DMS 273 treated with DMSO at 0.1 percent for 48 hours (cell line): ENCODE measurements around the gene CFAP100.

ENCODE experiments used
- DNase-seq: peaks from one replicate; lab custom pipeline; 2025; lab: John Stamatoyannopoulos, UW

CFAP100 gene

DNA sequence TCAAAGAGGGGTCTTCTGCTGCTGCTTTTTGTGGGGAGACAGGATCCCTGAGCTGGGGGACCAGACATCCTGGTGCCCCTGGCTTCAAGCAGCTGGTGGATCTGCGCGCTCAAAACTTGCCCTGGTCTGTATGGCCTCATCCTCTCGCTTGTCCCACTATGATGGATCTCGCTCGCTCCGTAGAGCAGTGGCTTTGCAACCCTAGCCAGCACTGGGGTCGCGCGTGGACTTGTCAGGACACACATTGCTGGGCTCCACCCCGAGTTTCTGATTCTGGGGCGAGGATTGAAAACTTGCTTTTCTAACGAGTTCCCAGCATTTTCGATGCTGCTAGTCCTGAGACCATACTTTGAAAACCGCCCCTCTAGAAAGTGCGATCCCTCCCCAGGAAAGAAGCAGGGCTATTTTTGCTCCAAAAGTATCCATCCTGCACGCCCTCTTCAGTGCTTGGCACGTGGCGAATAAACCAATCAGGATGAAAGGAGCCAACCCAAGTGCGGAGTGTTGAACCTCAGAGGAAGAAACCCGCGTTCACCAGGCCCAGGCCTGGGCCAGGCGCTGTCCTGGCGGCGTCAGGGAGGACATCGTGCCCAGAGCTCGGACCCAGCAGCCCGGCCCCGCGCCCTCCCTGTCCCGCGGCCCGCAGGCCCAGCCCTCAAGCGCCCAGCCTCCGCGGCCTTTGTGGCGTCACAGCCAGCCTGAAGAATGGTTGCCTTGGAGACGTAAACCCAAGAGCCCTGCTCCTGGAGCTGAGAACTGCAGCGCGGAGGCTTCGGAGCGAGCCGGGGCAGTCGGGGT is at the start of gene CFAP100:
Gene CFAP100 (plus strand): TSS at position 731 of the 798 bp plus-strand sequence. CDS start 1,092 bp downstream, outside the sequence.
- DNase-seq = no peak

DNA sequence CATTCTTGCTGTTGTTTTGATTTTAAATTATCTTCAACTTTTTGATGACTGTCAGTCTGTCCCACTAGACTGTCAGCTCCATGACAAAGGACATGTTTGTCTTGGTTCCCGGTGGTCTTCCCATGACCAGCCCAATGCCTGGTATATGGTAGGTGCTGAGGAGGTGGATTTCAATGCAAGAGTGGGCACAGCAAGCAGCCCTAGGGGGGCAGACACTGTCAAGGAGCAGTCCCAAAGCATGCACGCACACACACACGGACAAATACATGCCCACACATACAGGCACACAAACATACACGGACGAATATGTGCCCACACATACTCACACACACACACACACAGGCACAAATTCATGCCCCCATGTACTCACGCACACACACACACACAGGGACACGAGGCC is 49.5 kb upstream of the CFAP100 start:
- no peak for DNase-seq

DNA sequence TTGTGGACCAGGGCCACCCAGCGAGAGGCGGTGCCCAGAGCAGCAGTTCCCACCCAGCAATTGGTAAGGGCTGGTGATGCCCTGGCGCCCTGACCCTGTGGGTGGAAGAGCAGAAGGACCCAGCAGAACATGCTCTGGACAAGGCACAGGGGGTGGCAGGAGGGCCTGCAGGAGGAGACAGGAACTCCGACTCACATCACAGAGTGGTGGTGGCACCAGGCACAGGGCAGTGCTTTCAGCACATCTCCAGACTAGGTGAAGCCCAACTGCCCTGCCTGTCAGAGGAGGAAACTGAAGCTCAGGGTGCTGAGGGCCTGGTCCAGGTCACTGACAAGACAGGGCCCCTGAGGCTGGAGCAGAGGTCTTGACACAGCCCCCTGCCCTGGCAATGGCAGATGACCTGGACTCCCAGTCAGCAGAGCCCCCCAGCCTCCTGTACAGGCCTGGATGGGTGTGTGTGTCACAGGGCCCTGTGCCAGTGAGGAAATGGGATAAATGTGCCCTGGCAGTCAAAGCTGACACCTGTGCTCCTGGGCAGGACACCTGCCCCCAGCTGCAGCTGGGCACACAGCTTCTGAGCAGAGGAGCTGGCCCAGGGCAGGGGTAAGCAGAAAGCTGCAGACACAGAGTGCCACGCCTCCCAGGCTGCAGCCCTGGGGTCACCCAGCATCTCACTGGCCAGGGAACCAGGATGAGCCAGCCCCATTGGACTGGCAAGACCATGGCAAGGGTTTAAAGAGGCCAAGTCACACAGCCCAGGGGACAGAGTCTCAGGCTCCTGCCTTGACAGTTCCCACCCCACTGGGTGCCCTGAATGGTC is 48.9 kb upstream of the CFAP100 start:
- DNase-seq = no peak

- no peak for DNase-seq
Observed at GRCh38 chr3:126346466-126346865, 48.2 kb upstream of the CFAP100 start.

DNA sequence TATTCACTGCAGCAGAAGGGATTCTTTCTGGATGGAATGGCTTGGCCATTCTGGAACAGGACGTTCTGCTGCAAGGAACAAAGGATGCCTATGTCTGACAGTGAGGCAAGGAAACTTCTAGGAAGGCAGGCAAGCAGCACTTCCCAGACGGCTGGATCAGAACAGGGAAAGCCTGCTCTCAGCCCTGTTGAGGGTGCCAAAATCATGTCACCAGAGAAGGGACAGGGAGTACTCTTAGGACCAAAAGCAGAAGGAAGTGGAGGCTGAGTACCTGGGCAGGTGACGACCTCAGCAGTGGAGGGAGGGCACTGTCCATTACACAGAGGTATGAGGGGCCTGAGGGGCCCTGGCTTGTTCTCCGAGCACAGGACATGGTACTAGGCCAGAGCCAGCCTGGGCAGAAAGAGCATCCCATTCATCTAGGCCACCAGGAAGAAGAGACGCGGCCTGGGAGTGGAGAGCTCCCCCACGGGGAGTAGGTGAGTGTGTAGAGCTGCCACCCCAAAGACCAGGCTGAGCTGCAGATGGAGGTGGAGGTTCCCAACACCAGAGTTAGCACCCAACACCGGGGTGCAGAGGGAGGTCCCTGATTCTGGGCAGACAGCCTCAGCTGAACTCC is 47.1 kb upstream of the CFAP100 start:
- DNase-seq = no peak

- DNase-seq = no peak
Observed at GRCh38 chr3:126348308-126348920, 46.3 kb upstream of the CFAP100 start.

GRCh38 chr3:126349071-126349470 is 45.6 kb upstream of the CFAP100 start:
- DNase-seq = no peak

DNA sequence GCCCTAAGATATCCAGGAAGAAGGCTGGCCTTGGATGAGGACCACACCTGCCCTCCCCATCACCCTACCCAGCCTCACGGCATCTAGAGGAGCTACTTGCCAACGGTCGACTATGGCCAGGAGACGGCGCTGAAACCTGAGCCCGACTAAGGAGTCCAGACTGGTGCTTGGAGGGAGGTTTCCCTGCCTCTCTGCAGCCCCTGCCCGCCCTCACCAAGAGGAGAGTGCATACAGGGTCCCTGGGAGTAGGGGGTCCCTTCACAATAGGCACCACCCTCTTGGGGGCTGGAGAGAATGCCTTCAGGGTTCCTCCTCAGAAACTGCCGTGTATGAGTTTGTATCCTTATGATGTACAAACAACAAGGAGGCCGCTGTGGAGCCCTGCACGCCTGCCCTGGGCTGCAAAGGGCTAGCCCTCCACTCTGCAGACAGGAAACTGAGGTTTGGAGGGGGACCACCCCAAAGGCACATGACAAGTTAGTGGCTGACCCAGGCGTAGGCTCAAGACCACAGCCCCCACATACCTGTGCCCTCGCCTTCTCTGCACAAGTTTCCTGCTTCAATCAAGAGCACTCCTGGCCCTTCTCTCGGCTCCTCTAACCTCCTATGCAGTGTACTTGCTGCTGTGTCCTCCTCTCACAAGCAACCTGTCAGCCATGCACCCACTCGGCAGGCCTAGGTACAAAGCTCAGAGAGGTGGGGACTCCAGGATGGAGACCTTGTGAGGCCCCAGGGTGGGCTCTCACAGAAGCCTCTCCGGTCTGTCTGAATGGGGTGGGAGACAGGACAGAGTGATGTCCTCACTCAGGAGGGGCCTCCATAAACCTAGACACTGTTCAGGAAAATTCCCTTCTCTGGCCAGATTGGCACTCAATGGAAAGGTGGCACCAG is 44.9 kb upstream of the CFAP100 start:
- DNase-seq = no peak

- no peak for DNase-seq
Observed at GRCh38 chr3:126350502-126351085, 44.1 kb upstream of the CFAP100 start.

GRCh38 chr3:126351086-126351770 is 43.5 kb upstream of the CFAP100 start:
- DNase-seq = no peak

DNA sequence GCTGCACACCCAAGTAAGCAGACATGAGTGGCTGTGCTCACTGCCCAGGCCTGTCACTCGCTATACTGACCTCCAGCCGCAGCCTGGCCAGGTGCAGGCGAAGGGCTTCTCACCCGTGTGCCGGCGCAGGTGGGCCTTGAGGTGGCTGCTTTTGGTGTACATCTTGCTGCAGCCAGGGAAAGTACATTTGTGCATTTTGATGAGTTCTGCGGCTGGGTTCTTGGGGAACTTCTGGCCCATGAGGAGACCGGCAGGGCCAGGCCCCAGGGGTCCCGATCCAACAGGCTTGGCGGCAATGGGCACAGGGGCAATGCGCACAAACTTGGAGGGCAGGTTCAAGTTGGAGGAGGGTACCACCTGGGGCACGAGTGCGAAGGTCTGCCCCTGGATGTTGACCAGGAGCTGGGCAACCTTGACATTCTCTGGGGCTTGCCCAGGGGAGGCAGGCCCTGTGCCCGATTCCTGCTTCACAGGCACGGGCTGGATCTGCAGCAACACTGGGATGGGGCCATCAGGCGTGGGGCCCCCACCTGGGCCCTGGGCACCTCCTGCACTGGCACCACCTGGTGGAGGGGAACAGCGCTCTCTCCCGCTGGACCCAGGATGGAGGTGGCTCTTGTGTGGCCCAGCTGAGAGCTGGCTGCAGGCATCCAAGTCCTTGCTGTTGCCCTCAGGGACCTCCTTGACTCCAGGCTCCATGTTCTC is 42.8 kb upstream of the CFAP100 start:
- no peak for DNase-seq

- DNase-seq = no peak
Observed at GRCh38 chr3:126352476-126353454, 41.9 kb upstream of the CFAP100 start.

DNA sequence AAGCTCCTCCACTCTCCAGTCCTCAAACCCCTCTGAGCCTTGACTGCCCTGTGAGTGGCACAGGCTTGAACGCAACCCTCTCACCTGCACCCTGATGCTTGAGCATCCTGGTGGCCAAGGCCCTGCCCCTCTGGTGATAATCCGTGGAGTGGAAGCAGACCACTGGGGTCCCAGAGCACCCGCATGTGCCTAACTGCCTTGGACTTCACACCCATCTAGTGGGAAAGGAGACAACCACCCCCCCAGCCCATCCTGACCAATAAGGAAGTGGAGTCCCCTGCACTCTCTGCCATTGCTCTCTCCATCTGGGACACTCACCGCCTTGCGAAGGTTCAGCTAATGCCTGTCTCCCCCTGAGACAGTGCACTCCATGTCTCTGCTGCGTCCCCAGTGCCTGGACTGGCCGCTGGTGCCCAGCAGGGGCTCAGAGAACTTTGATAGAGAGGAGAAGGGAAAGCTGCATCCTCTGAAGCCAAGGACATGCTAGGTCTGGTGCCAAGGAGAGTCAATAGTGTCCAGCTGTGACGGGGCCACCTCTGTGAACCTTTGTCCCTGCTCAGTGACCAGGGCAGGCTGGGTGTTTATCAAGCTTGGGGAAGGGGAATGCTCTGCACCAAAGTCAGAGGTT is 40.9 kb upstream of the CFAP100 start:
- no peak for DNase-seq

- no peak for DNase-seq
Observed at GRCh38 chr3:126354776-126355175, 39.9 kb upstream of the CFAP100 start.

DNA sequence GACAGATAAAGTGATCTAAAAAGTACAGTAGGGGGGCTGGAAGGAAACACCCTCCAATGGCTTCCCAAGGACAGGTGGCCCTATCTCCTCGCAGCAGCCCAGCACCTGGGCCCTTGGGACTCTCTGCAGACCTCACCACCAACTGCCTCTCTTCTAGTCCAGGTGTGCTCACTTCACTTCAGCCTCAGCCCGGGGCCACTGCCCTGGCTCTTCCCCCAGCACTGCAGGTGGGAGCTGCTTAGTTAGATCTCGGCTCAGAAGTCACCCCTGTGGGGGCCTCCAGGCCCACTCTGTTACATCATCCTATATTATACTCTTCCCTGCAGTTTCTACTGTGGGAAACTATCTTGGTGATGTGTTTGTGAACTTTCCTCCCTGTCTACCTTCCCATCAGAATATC is 39.5 kb upstream of the CFAP100 start:
- no peak for DNase-seq

- DNase-seq = peak; percentile 27
Observed at GRCh38 chr3:126355777-126356372, 38.8 kb upstream of the CFAP100 start.
